Stomach (tissue), 19 donors: Measurements from ENCODE around the gene PSAT1. TPM values are rescaled to one million over a fixed set of nuclear protein-coding genes. Genes with fewer than 3 reads are reported as not detected.

Source experiments
- DNase-seq, 2 donors: peaks; one replicate each; pipeline versions ENCODE4 v3.0.0 to v3.0.0-alpha.2; 2013 to 2019
- H3K27ac ChIP-seq, 5 donors: fragments of 200-600 bp in 4 of 5; sonication (generic) in 4 of 5; one replicate each; pipeline ENCODE4 v1.5.1; 2013 to 2019; ENCODE audit warnings: mild to moderate bottlenecking in 1 of 5, moderate library complexity in 1 of 5
- H3K27me3 ChIP-seq, 3 donors: fragments of 200-600 bp; sonication (generic); one replicate each; pipeline ENCODE4 v1.5.1; 2017 to 2019; ENCODE audit warnings: mixed run types in 1 of 3
- H3K36me3 ChIP-seq, 4 donors: fragments of 200-600 bp; sonication (generic); 1 replicate in 3 of 4; 2 replicates in 1 of 4; pipeline ENCODE4 v1.5.1; 2016 to 2019
- H3K4me1 ChIP-seq, 4 donors: fragments of 200-600 bp; sonication (generic); one replicate each; pipeline ENCODE4 v1.5.1; 2016 to 2019
- H3K4me3 ChIP-seq, 4 donors: fragments of 200-600 bp; sonication (generic) in 3 of 4; one replicate each; pipeline ENCODE4 v1.5.1; 2016 to 2019; ENCODE audit warnings: mild to moderate bottlenecking in 1 of 4
- H3K9me3 ChIP-seq, 4 donors: fragments of 200-600 bp; sonication (generic); one replicate each; pipeline ENCODE4 v1.5.1; 2016 to 2019
- CTCF ChIP-seq, 7 experiments: fragments of 450-650 bp in 4 of 7; fragments of 200-600 bp in 3 of 7; sonication (generic) in 3 of 7; IDR thresholded peaks; one replicate each; pipeline ENCODE4 v1.5.1; 2016 to 2019; ENCODE audit warnings: antibody characterized with exemption in 7 of 7, control low read depth in 2 of 7, mild to moderate bottlenecking in 1 of 7
- EP300 ChIP-seq: sonication (generic); formaldehyde crosslinking; IDR thresholded peaks from one replicate; pipeline ENCODE4 v1.6.1; 2017; ENCODE audit warnings: antibody characterized with exemption
- POLR2A ChIP-seq, 4 donors: fragments of 450-650 bp; IDR thresholded peaks; one replicate each; pipeline ENCODE4 v1.6.1; 2016; ENCODE audit warnings: antibody characterized with exemption in 4 of 4, control low read depth in 2 of 4, mild to moderate bottlenecking in 1 of 4, moderate library complexity in 1 of 4
- POLR2AphosphoS5 ChIP-seq, 3 donors: sonication (generic); formaldehyde crosslinking; IDR thresholded peaks; one replicate each; pipeline ENCODE4 v1.6.1; 2016; ENCODE audit warnings: antibody characterized with exemption in 3 of 3
- WGBS, 5 donors: extraction: QIAGEN DNeasy Blood & Tissue Kit in 3 of 5; methylation state at CpG; one replicate each; pipeline versions ENCODE4 v1.1.5 to v1.1.7; 2013 to 2018; 5-methylcytosine and 5-hydroxymethylcytosine counted together
- intact Hi-C: fragments of 100-400 bp; cut with DNase I; formaldehyde crosslinking; loops from one replicate; pipeline ENCODE4 v1.15.1; 2023; ENCODE audit warnings: low total_unique reads
- long read RNA-seq, 10 donors: transcript quantifications; one replicate each; lab custom pipeline, GENCODE V29; 2026
- polyA plus RNA-seq, 3 donors: library from polyadenylated mRNA; stranded (reverse); fragments of 200-250 nt; gene quantifications; one replicate each; pipeline ENCODE4 v1.2.3, GENCODE V29; 2013
- total RNA-seq, 5 donors: library from RNA; depleted of rRNA; stranded (reverse); fragments of >200 nt; gene quantifications; one replicate each; pipeline versions ENCODE4 v1.1.0 to v1.2.3, GENCODE V29; 2014 to 2016
- donor health status: healthy with polysubstance abuse.
- donor health status: Bipolar disorder and iron deficiency.
- donor health status: healthy.

The PSAT1 gene
- 10 to 100 TPM in 1 of 5 donors, 1 to 10 TPM in 3, under 1 TPM in 1; 0.45 to 12.0 (median 5.8) TPM for total RNA-seq
- polyA plus RNA-seq, result 10 to 100 TPM; 13.4 to 21.8 (median 18.9) TPM
- long read RNA-seq, donor 1, result 0 reads
- long read RNA-seq, donor 2, partial matches to known transcripts, result 5 of 7 reads
- long read RNA-seq, donor 2, other reads (novel, unspliced or antisense), result 0 of 7 reads
- long read RNA-seq, donor 3, result 0 reads
- long read RNA-seq, donor 4, partial matches to known transcripts, result 0 of 1 reads
- long read RNA-seq, donor 4, other reads (novel, unspliced or antisense), result 0 of 1 reads
- long read RNA-seq, donor 5, partial matches to known transcripts, result 5 of 7 reads
- long read RNA-seq, donor 5, other reads (novel, unspliced or antisense), result 0 of 7 reads
- long read RNA-seq, donor 6, partial matches to known transcripts, result 9 of 13 reads
- long read RNA-seq, donor 6, other reads (novel, unspliced or antisense), result 0 of 13 reads
- long read RNA-seq, donor 7, transcript PSAT1-202 (9 exons, 2,188 nt), result major isoform, 8 of 8 reads
- long read RNA-seq, donor 7, partial matches to known transcripts, result 0 of 8 reads
- long read RNA-seq, donor 7, other reads (novel, unspliced or antisense), result 0 of 8 reads
- long read RNA-seq, donor 8, partial matches to known transcripts, result 0 of 4 reads
- long read RNA-seq, donor 8, other reads (novel, unspliced or antisense), result 0 of 4 reads
- long read RNA-seq, donor 9, partial matches to known transcripts, result 0 of 3 reads
- long read RNA-seq, donor 9, other reads (novel, unspliced or antisense), result 0 of 3 reads
- long read RNA-seq, donor 10, partial matches to known transcripts, result 0 of 1 reads
- long read RNA-seq, donor 10, other reads (novel, unspliced or antisense), result 0 of 1 reads

GRCh38 chr9:78296893-78297671 is at the start of gene PSAT1:
TSS of gene PSAT1 (plus strand) at chr9:78297125. CDS start at chr9:78297211, 86 bp downstream.
- peaks cover 0 to 6% (median 0%) of the 10 kb centered on the region in 4 donors for H3K36me3 ChIP-seq
- intact Hi-C loops, result no loop called here
- no peaks in the 10 kb centered on the region for H3K9me3 ChIP-seq
- TF ChIP-seq POLR2A (IDR thresholded peaks at IDR 0.05) (no peak), EP300 (no peak), CTCF (IDR thresholded peaks at IDR 0.05) (no peak), POLR2AphosphoS5 (IDR thresholded peaks at IDR 0.05) (peak in 2 of 3 donors; percentile 21 to 56)
- H3K4me1 ChIP-seq, result peaks cover 23 to 37% (median 31%) of the 10 kb centered on the region in 4 donors
- H3K27me3 ChIP-seq, result peaks cover 0 to 10% (median 0%) of the 10 kb centered on the region in 3 donors
- peak; percentile 91 to 97 for DNase-seq
- peak within 1 kb of the TSS; percentile 62 to 81 (median 66) for H3K4me3 ChIP-seq
- peak within 1 kb of the TSS; percentile 73 to 88 (median 78) for H3K27ac ChIP-seq
- WGBS, 5 donors, result 0 to 1% (median 0%) methylated on average over 40 to 76 of the region's 76 CpGs

- Histone ChIP-seq H3K9me3 (no peaks in the 10 kb centered on the region), H3K36me3 (peaks cover 0 to 69% (median 44%) of the 10 kb centered on the region in 4 donors), H3K27ac (no peak overlapping the region), H3K4me1 (no peaks in the 10 kb centered on the region), H3K27me3 (no peaks in the 10 kb centered on the region), H3K4me3 (no peak overlapping the region)
- TF ChIP-seq CTCF (IDR thresholded peaks at IDR 0.05), result no peak
- no peak for TF ChIP-seq POLR2A (IDR thresholded peaks at IDR 0.05)
- no peak for TF ChIP-seq POLR2AphosphoS5 (IDR thresholded peaks at IDR 0.05)
- TF ChIP-seq EP300, result no peak
- 50 to 79% (median 63%) methylated on average over 1 of the region's 1 CpG for WGBS, 5 donors
- DNase-seq, result no peak
- intact Hi-C loops, result no loop called here
These were observed 48.3 kb upstream of the PSAT1 start for GRCh38 chr9:78248635-78249034.

- DNase-seq, result no peak
- Histone ChIP-seq H3K36me3 (peaks cover 0 to 68% (median 38%) of the 10 kb centered on the region in 4 donors), H3K27me3 (no peaks in the 10 kb centered on the region), H3K27ac (no peak overlapping the region), H3K9me3 (no peaks in the 10 kb centered on the region), H3K4me1 (no peaks in the 10 kb centered on the region), H3K4me3 (no peak overlapping the region)
- TF ChIP-seq POLR2AphosphoS5 (IDR thresholded peaks at IDR 0.05) (no peak), EP300 (no peak), CTCF (IDR thresholded peaks at IDR 0.05) (no peak), POLR2A (IDR thresholded peaks at IDR 0.05) (no peak)
- intact Hi-C loops, result no loop called here
These were observed 47.4 kb upstream of the PSAT1 start for GRCh38 chr9:78249542-78249941.

- 93 to 97% (median 96%) methylated on average over 1 of the region's 1 CpG for WGBS, 5 donors
- Histone ChIP-seq H3K27me3 (no peaks in the 10 kb centered on the region), H3K9me3 (no peaks in the 10 kb centered on the region), H3K4me3 (no peak overlapping the region), H3K27ac (no peak overlapping the region), H3K36me3 (peaks cover 0 to 54% (median 38%) of the 10 kb centered on the region in 4 donors), H3K4me1 (no peaks in the 10 kb centered on the region)
- no peak for TF ChIP-seq CTCF (IDR thresholded peaks at IDR 0.05)
- TF ChIP-seq POLR2AphosphoS5 (IDR thresholded peaks at IDR 0.05), result no peak
- TF ChIP-seq POLR2A (IDR thresholded peaks at IDR 0.05), result no peak
- no peak for TF ChIP-seq EP300
- no peak for DNase-seq
- intact Hi-C loops, result no loop called here
These were observed 44.3 kb upstream of the PSAT1 start for GRCh38 chr9:78252616-78253015.
